ENCODE results near the gene CFAP141. TPM values are rescaled to one million over a fixed set of nuclear protein-coding genes. Genes with fewer than 3 reads are reported as not detected.

CFAP141 gene
- total RNA-seq (not detected), polyA plus RNA-seq (not detected)

DNA sequence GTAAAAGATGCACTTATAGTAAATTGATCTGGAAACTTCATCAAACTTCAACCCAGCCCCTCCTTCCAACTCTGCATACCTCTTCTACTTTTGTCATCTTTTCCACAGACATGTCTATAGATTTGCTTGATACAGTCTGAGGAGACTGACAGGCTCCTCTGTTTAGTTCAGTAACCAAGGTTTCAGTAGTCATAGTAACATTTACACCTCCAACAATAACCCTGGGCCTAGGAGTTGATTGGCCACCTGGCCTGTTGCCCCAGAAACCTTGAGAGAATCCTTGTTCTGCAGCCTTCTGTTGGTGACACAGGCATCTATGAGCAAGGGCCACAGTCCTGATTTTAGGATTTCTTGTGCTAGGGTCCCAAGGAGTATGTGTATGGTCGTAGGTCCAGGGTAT is at the start of gene CFAP141:
CFAP141 (minus strand) TSS at position 138 of the 400 bp plus-strand sequence; CDS start at position 112, 26 bp downstream.
- no peak for TF ChIP-seq TAF1 (conservative IDR thresholded peaks at IDR 0.05)
- no peak for TF ChIP-seq FOXA1 (IDR thresholded peaks at IDR 0.05)
- no peak for TF ChIP-seq FOXA2 (IDR thresholded peaks at IDR 0.05)
- no peak for TF ChIP-seq HNF4G (IDR thresholded peaks at IDR 0.05)
- TF ChIP-seq NR2F2 (IDR thresholded peaks at IDR 0.05), result no peak
- TF ChIP-seq REST (IDR thresholded peaks at IDR 0.05), result no peak
- TF ChIP-seq HNF4A (conservative IDR thresholded peaks at IDR 0.05), result no peak
- TF ChIP-seq JUND (IDR thresholded peaks at IDR 0.05), result no peak
- no peak for TF ChIP-seq RAD21 (IDR thresholded peaks at IDR 0.05)
- no peak for TF ChIP-seq SP1 (IDR thresholded peaks at IDR 0.05)
- TF ChIP-seq YY1 (IDR thresholded peaks at IDR 0.05), result no peak
- TF ChIP-seq GABPA (IDR thresholded peaks at IDR 0.05 in 1 of 2, conservative IDR thresholded peaks at IDR 0.05 in 1 of 2), result no peak
- Histone ChIP-seq H3K4me1 (ENCODE audit: control insufficient read depth in 4 of 4, insufficient read depth in 4 of 4, low read length in 3 of 4) (no peaks in the 10 kb centered on the region), H3K9me3 (ENCODE audit: control insufficient read depth in 4 of 4, low read length in 3 of 4) (no peaks in the 10 kb centered on the region), H3K36me3 (ENCODE audit: control insufficient read depth in 4 of 4, insufficient read depth in 3 of 4, low read depth in 1 of 4, low read length in 3 of 4) (peaks cover 17 to 49% (median 34%) of the 10 kb centered on the region in 4 donors), H3K9ac (ENCODE audit: low read depth in 1 of 2, low read length in 2 of 2) (no peak within 1 kb of the TSS), H3K27me3 (ENCODE audit: control insufficient read depth in 4 of 4, insufficient read depth in 4 of 4, low read length in 3 of 4) (no peaks in the 10 kb centered on the region), H3K27ac (ENCODE audit: low read depth in 1 of 2, low read length in 2 of 2) (no peak within 1 kb of the TSS), H3K4me3 (ENCODE audit: low read depth in 1 of 3, low read length in 3 of 3) (no peak within 1 kb of the TSS)
- no peak for DNase-seq (ENCODE audit: low spot score)
- 86% methylated on average over 1 of the region's 1 CpG for WGBS

DNA sequence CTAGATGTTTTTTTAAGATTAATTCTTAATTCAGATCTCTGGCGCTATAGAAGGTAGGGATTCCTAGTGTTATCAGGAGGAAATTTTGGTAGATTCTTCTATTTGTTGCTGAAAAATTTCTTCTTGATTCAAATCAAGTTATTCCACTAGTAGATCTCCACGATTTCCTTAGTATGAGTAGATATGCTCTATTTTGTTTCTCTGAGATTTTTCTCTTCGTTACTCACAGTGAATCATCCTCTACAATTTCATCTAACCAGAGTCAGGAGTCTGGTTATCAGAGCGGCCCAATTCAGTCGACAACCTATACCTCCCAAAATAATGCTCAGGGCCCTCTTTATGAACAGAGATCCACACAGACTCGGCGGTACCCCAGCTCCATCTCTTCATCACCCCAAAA is 47.5 kb upstream of the CFAP141 start:
- Histone ChIP-seq H3K27me3 (ENCODE audit: control insufficient read depth in 4 of 4, insufficient read depth in 4 of 4, low read length in 3 of 4) (no peaks in the 10 kb centered on the region), H3K4me3 (ENCODE audit: low read depth in 1 of 3, low read length in 3 of 3) (no peak overlapping the region), H3K27ac (ENCODE audit: low read depth in 1 of 2, low read length in 2 of 2) (no peak overlapping the region), H3K36me3 (ENCODE audit: control insufficient read depth in 4 of 4, insufficient read depth in 3 of 4, low read depth in 1 of 4, low read length in 3 of 4) (peaks cover 18 to 95% (median 80%) of the 10 kb centered on the region in 4 donors), H3K4me1 (ENCODE audit: control insufficient read depth in 4 of 4, insufficient read depth in 4 of 4, low read length in 3 of 4) (no peaks in the 10 kb centered on the region), H3K9me3 (ENCODE audit: control insufficient read depth in 4 of 4, low read length in 3 of 4) (no peaks in the 10 kb centered on the region), H3K9ac (ENCODE audit: low read depth in 1 of 2, low read length in 2 of 2) (no peak overlapping the region)
- WGBS, result 96% methylated on average over 7 of the region's 7 CpGs
- DNase-seq (ENCODE audit: low spot score), result no peak
- TF ChIP-seq HNF4G (IDR thresholded peaks at IDR 0.05) (no peak), HNF4A (conservative IDR thresholded peaks at IDR 0.05) (no peak), SP1 (IDR thresholded peaks at IDR 0.05) (no peak), JUND (IDR thresholded peaks at IDR 0.05) (no peak), YY1 (IDR thresholded peaks at IDR 0.05) (no peak), GABPA (IDR thresholded peaks at IDR 0.05 in 1 of 2, conservative IDR thresholded peaks at IDR 0.05 in 1 of 2) (no peak)
- TF ChIP-seq, protein P1, sequence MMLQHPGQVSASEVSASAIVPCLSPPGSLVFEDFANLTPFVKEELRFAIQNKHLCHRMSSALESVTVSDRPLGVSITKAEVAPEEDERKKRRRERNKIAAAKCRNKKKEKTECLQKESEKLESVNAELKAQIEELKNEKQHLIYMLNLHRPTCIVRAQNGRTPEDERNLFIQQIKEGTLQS (IDR thresholded peaks at IDR 0.05), result no peak

DNA sequence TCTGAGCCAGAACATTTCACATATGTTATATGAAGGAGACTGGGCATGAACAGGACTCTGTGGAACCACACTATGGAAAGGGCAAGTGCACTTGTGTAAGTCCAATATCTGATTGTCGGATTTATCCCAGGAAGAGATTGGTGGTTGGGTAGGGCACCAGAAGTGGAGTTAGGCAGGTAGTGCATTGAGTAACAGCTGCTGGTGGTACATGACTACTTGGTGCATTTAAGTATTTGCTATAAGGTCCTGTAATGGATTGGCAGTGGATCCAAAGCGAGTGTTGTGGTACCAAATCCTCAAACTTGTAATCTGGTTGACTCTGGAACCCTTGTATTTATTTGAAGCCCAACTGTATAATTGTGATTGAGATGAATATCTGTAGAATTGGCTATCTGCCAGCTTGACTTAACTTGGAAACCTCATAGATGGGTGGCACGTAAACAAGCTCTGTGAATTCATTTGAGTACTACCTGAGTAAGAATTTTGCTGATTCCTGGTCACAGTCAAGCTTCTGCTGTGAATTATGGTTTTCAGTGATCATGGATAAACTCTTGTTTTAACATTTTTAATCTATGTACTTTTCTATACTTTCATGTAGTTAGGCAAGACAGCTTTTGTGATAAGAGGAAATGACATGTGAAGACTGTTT is 35.7 kb upstream of the CFAP141 start:
- 96% methylated on average over 3 of the region's 3 CpGs for WGBS
- Histone ChIP-seq H3K9me3 (ENCODE audit: control insufficient read depth in 4 of 4, low read length in 3 of 4) (no peaks in the 10 kb centered on the region), H3K27me3 (ENCODE audit: control insufficient read depth in 4 of 4, insufficient read depth in 4 of 4, low read length in 3 of 4) (no peaks in the 10 kb centered on the region), H3K36me3 (ENCODE audit: control insufficient read depth in 4 of 4, insufficient read depth in 3 of 4, low read depth in 1 of 4, low read length in 3 of 4) (peaks cover 31 to 66% (median 61%) of the 10 kb centered on the region in 4 donors), H3K27ac (ENCODE audit: low read depth in 1 of 2, low read length in 2 of 2) (no peak overlapping the region), H3K4me3 (ENCODE audit: low read depth in 1 of 3, low read length in 3 of 3) (no peak overlapping the region), H3K4me1 (ENCODE audit: control insufficient read depth in 4 of 4, insufficient read depth in 4 of 4, low read length in 3 of 4) (peaks cover 7 to 17% (median 16%) of the 10 kb centered on the region in 4 donors), H3K9ac (ENCODE audit: low read depth in 1 of 2, low read length in 2 of 2) (no peak overlapping the region)
- no peak for DNase-seq (ENCODE audit: low spot score)
- TF ChIP-seq EGR1 (IDR thresholded peaks at IDR 0.05; ENCODE audit: low read depth in 2 of 2) (no peak), GABPA (IDR thresholded peaks at IDR 0.05 in 1 of 2, conservative IDR thresholded peaks at IDR 0.05 in 1 of 2) (no peak), JUND (IDR thresholded peaks at IDR 0.05) (no peak), TAF1 (conservative IDR thresholded peaks at IDR 0.05) (no peak), SP1 (IDR thresholded peaks at IDR 0.05) (no peak), RAD21 (IDR thresholded peaks at IDR 0.05) (no peak), HNF4G (IDR thresholded peaks at IDR 0.05) (no peak), REST (IDR thresholded peaks at IDR 0.05) (no peak), NR2F2 (IDR thresholded peaks at IDR 0.05) (no peak), ZBTB33 (IDR thresholded peaks at IDR 0.05) (no peak)
- TF ChIP-seq, protein P1 (IDR thresholded peaks at IDR 0.05), result no peak
